ENCODE data around the gene AKTIP.
"Not testable (repeated sequence)": the region's sequence is repeated elsewhere in the genome, so short reads cannot be mapped to it uniquely, and the experiment has no call there.

AKTIP gene

GRCh38 chr16:53515259-53515658 is 12.2 kb upstream of the AKTIP start:
- DNase-seq: no peak

GRCh38 chr16:53512795-53513194 is 9.8 kb upstream of the AKTIP start:
- not testable (repeated sequence) for DNase-seq

GRCh38 chr16:53511403-53512280 is 8.6 kb upstream of the AKTIP start:
- DNase-seq: no peak

GRCh38 chr16:53511084-53511402 is 8.0 kb upstream of the AKTIP start:
- no peak for DNase-seq

- no peak for DNase-seq
Measured at GRCh38 chr16:53510704-53511070, 7.7 kb upstream of the AKTIP start.

GRCh38 chr16:53509906-53510703 is 7.1 kb upstream of the AKTIP start:
- peak; percentile 65 for DNase-seq

GRCh38 chr16:53507464-53508179 is 4.6 kb upstream of the AKTIP start:
- DNase-seq: no peak

GRCh38 chr16:53506254-53506653 is 3.2 kb upstream of the AKTIP start:
- DNase-seq: no peak

GRCh38 chr16:53504665-53505064 is 1.7 kb upstream of the AKTIP start:
- peak; percentile 19 for DNase-seq

- peak; percentile 41 for DNase-seq
Measured at GRCh38 chr16:53503991-53504663, 1.1 kb upstream of the AKTIP start.

- peak; percentile 100 for DNase-seq
Measured at GRCh38 chr16:53503270-53503923, 388 bp upstream of the AKTIP start.

GRCh38 chr16:53501216-53501859 is 1.7 kb downstream of the AKTIP start:
- DNase-seq: no peak

GRCh38 chr16:53498984-53499383 is 4.0 kb downstream of the AKTIP start:
- no peak for DNase-seq

GRCh38 chr16:53495325-53495724 is 7.7 kb downstream of the AKTIP start:
- no peak for DNase-seq

GRCh38 chr16:53494636-53495035 is 8.4 kb downstream of the AKTIP start:
- DNase-seq: no peak

GRCh38 chr16:53492503-53492902 is 10.5 kb downstream of the AKTIP start:
- DNase-seq: no peak

GRCh38 chr16:53489755-53490154 is 13.3 kb downstream of the AKTIP start:
- no peak for DNase-seq

GRCh38 chr16:53486230-53486629 is 16.8 kb downstream of the AKTIP start:
- no peak for DNase-seq

GRCh38 chr16:53484542-53484941 is 18.5 kb downstream of the AKTIP start:
- no peak for DNase-seq

GRCh38 chr16:53482123-53482522 is 20.9 kb downstream of the AKTIP start:
- DNase-seq: no peak

GRCh38 chr16:53480394-53480793 is 22.6 kb downstream of the AKTIP start:
- no peak for DNase-seq

GRCh38 chr16:53478965-53479364 is 24.0 kb downstream of the AKTIP start:
- DNase-seq: no peak

All from CD4-positive, alpha-beta T cell treated with Interleukin-12 subunit alpha and Interleukin-12 subunit beta, for 1 hour (primary cell).